ENCODE results near the gene GDPD3.
"Not testable (repeated sequence)": the region's sequence is repeated elsewhere in the genome, so short reads cannot be mapped to it uniquely, and the experiment has no call there.

Gene GDPD3

DNA sequence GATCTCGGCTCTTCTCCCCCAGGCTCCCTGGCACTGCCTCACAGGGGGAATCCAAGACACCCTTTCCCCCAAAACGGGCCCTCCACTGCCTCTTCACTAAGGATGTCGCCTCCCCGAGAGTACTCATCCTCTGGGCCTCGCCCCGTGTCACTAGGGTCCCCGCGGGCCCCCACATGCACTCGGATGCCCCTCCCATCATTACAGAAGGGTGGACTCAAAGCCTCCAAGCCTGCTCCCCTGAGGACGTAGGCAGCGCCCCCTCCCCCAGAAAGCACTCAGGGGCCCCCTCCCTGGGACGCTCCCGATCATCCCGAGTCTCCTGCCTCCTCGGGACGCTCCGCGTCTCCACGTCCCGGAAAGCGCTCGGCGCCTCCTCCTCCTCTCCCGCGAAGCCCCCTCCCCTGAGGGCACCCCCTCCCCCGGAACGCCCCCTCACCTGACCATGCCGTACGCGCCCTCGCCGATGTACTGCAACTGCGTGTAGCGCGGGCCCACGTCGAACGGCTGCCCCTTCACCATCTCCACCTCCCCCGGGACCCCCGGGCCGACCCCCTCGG is 9.3 kb upstream of the GDPD3 start:
- no peak for DNase-seq

DNA sequence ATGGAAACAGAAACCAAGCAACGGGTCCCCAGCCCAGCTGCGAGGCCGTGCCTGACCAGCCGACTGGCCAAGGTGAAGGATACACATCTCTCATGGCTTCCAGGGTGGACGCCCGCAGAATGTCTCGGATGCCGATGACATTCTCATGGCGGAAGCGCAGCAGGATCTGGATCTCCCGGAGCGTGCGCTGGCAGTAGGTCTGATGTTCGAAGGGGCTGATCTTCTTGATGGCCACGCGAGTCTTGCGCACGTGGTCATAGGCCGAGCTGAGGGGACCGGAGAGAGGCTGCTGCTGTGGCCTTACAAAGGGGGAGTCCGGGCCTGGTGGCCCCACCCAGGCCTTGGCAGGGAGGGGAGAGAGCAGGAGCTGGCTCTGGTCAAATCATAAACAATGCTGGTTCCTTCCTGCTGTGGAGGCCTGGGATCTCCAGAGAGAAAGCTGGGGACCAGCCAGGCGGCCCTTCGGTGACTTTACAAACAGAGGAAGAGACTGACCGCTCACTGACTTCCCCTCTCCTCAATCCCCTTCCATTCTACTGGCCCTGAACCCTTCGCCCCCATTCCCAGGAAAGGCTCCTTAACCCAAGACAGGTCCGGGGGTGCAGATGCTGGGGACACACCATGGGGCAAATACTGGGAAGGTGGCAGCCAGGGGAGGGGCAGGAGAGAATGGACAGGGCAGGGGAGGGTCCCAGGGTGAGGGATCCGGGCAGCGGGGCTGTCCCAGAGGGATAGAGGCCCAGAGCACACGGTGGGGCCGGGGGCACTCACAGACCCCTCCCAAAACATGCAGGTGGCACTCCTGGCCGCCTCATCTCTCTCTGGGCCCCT is 8.6 kb upstream of the GDPD3 start:
- DNase-seq, result no peak

DNA sequence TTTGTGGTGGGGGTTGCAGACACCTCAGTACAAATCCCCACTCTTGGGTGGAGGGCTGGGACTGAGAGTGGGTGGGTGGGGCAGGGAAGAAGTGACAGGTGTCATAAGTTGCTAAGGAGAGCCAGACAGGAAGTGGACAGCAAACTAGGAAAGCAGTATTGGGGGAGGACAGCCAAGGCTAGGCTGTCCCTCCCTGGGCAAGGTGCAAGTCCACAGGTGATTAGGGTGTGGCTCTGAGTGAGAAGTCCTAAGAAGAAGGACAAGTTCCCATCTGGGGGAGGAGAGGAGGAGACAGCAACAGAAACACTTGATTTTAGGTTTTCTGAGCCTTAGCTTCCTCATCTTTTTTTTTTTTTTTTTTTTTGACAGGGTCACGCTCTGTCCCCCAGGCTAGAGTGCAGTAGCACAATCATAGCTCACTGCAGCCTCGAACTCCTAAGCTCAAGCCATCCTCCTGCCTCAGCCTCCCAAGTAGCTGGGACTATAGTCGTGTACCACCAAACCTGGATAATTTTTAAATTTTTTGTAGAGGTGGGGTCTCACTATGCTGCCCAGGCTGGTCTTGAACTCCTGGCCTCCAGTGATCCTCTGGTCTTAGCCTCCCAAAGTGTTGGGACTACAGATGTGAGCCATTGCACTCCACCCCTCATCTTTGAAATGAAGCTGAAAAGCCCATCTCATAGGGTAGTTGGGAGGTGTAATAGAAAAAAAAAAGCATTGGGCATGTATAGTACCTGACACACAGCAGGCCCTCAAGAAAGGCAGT is 7.2 kb upstream of the GDPD3 start:
- DNase-seq, result no peak

DNA sequence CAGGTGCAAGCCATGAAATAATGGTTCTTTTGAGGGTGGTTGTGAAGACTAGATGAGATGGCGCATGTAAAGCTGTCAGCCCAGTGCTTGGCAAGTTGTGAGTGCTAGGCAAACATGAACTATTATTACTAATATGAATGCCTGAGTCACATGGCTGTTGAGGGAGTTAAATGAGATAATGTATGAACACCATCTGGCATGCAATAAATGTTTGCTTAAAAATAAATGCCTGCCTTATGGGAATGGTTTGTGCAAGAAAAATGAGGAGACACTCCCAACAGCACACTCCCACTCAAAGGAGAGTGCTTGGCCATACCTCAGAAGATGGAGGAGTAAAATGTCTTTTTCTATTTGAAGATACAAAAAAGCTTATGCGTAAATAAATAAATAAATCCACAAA is 6.1 kb upstream of the GDPD3 start:
- DNase-seq, result no peak

- no peak for DNase-seq
Observed at GRCh38 chr16:30117768-30118167, 4.4 kb upstream of the GDPD3 start.

DNA sequence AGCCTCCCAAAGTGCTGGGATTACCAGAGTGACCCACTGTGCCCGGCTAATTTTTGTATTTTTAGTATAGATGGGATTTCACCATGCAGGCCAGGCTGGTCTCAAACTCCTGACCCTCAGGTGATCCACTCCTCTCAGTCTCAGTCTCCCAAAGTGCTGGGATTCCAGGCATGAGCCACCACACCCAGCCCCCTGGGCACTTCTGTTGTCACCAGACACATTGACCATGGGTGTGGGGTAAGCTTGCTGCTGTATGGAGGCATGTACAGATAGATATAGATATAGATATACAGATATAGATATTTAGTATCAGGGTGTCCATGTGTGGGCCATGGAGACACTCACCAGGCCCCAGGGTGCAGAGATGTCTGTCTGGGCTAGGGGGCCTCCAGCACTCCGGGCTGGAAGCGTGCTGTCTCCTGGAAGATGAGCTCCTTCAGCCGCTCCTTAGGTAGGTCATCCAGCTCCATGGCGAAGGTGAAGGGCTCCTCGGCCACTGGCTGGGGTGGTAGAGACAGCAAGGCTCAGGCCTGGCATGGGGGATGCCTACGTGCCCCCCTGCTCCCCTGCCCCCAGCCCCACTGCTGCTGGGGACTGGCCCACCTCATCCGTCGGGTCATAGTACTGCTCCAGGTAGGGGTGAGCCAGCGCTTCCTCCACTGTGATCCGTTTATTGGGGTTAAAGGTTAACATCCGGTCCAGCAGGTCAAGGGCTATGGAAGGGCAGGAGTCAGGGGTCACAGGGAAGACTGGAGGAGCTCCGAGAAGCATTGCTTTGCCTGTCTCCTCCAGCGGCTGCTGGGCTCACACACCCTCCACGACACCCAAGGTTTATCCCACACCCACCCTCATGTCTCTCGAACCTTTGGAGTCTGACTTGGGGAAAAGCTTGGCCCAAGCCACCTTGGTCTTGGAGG is 3.2 kb upstream of the GDPD3 start:
- no peak for DNase-seq

- no peak for DNase-seq
Observed at GRCh38 chr16:30115238-30115637, 1.9 kb upstream of the GDPD3 start.

- DNase-seq, result not testable (repeated sequence)
Observed at GRCh38 chr16:30114833-30115232, 1.5 kb upstream of the GDPD3 start.

DNA sequence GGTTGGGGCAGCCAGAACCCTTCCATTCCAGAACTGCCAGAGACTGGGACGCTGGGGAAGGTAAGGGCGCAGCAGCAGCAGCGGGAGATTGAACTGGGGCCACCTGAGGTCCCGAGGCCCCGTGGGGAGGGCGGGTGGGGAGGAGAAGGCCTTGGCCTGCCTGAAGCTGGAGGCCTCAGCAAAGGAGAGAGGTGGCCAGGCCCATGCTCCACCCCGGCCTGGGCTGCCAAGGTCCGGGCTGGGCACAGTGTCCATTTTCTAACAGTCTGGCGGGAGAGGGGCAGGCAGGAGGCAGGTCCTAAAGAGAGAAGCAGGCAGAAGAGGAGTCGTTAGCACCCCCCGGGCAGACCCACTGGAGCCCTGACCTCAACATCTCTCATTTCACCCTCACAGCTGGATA is 1.1 kb upstream of the GDPD3 start:
- DNase-seq, result no peak

DNA sequence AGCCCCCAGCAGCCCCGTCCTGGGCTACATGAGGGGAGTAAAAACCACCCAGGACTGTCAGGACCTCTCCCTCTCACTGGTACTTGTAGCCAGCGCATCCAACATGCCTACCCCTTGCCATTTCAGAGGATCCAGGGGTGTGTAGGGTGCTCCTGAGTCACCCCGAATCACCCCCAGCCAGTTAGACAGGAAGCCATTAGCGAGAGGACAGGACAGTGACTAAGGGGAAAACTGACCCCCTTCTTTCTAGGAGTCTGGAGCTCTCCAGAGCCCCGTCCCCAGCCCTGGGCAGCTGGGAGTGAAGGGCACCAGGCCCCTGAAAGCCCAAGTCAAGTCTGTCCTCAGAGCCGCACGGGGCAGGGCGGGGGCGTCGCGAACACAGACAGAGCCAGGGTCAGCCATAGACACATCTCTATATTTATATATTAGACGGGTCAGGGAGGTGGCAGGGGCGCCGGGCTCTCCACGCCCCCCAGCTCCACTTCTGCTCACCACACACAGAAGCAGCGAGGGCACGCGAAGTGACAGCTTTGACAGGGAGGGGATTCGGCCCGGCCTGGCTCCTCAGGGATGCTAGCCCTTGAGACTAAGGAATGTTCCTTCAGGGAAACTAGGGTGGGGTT is 485 bp upstream of the GDPD3 start:
- no peak for DNase-seq

DNA sequence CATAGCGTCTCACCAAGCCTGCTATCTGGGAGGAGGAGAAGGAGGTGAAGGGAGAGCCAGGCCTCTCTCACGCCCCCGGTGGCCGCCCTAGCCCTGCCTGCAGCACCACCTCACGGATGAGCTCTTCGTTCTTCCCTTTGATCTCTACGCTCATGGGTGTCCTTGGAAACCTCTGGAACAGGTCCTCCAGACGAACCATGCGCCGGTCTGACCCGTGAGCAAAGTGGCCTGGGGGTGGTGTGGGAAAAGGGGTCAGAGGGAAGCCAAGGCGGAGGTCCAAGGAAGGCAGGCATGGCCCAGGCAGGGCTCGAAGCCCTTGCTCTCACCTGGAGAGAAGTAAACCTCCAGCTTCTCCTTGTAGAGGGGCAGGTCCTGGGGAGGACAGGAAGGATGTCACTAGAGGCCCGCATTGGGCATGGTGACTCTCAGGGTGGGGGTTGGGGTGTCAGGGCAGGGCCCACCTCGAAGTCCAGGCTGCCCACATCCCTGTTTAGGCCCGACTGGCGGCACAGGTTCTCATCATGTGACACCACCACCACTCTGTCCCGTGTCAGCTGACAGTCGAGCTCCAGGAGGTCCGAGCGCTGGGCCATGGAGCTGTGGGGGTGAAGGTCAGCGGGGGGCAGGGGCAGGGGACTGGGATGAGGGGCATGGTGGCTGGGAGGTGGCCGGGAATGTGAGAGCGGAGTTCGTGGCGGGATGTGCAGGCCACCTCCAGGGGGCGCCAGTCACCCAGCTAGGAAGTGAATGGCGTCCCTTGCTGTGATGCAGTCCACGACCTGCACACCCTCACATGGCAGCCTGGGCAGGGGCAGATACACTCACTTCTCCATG is 923 bp downstream of the GDPD3 start:
- no peak for DNase-seq

DNA sequence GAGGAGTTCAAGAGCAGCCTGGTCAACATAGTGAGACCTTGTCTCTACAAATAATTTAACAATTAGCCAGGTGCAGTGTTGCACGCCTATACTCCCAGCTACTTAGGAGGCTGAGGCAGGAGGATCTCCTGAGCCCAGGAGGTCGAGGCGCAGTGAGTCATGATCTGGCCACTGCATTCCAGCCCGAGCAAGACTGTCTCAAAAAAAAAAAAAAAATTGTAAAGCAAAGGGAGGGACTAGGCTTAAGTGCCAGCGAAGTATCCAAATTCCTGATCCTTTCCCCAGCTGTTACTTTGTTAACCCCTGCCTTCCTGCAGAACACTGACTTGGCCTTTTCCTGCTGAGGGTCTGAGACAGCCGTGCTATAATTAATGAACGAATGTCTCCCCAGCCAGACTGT is 2.7 kb downstream of the GDPD3 start:
- no peak for DNase-seq

DNA sequence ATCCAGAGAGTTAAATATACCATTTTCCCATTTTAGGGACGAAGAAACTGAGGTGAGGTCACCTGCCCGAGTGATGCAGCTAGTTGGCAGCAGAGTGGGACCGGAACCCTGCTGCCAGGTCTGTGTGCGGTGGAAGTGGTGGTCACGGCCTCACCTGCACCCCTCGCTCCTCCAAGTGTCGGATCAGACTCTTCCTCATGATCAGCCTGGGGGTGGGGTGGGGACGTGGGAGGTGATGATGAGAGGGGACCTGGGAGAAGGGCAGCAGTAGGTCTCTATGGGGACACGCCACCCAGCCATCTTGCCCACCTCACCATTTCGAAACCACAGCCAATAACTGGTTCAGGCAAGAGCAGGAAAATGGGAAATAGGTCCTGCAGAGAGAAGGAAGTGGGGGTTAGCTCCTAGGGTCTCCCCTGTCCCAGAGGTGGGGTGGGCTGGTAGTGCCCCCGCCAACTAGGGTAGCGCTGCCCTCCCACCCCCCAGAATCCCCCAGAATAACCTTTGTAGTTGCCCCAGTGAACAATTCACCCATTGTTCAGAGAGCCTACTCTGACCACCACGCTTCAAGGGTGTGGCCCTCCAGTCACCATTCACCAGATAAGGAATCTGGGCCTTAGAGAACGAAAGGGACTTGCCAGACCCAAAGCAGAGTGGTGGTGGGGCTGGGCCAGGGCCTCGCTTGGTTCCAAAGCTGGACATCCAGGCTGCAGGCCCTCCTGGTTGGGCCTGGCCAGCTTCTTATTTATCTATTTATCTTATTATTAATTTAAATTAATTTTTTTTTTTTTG is 5.1 kb downstream of the GDPD3 start:
- no peak for DNase-seq

DNA sequence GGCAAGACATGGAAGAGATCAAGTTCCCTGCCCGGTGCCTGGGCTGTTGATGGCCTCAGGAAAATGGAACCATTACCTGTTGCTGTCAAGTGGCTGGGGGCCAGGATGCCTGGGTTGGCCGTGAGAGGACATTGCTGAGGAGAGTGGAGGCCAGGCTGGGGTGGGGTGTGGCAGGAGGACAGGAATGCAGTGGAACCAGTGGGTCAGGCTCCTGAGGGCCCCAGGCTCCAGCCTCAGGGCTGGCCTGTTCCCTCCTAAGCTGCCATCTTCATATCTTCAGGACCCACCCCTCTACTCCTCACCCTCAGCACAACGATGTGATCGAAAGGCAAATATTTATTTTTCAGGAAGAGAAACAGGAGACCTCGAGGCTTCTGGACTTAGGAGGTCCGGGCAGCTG is 8.8 kb downstream of the GDPD3 start:
- no peak for DNase-seq

GRCh38 chr16:30104090-30104489 is 9.2 kb downstream of the GDPD3 start:
- no peak for DNase-seq

DNA sequence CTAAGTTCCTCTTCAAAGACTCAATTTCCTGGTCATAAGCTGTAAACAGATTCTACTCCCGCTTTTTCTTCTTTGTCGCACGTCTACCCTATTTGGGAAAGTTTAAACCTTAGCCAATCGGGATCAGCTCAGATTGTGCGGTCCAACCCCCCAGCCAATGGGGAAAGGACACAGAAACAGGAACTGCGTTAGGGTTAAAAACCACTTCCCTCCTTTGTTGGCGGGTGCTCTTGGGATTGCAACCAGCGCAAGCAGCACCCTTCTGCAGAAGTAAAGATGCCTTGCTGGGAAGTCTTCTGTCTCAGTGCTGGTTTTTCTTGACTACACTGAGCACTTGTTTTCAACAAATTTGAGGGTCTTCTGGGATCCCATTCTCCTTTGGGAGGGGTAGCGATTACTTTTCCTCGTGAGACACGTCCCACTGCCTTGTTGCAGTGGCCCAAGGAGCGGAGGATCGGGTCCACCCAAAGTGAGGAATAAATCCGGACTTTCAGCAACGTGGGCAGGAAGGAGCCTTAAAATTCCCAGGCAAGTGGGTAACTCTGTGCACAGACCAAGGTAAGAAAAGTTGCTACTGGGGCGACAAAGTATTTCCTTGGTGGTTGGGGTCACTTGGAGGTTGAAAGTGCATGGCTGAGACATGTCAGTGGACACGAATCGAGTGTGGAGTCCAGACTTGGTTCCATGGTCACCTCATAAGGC is 16.3 kb downstream of the GDPD3 start:
- DNase-seq, result no peak

GRCh38 chr16:30096105-30096861 is 17.1 kb downstream of the GDPD3 start, which contains the start of gene YPEL3:
Gene YPEL3, minus strand, starts transcription at chr16:30096213. Its CDS starts 731 bp downstream, at chr16:30095482.
- DNase-seq, result peak; percentile 67

- DNase-seq, result no peak
Observed at GRCh38 chr16:30095166-30096078, 17.9 kb downstream of the GDPD3 start.

Measured in DMS 273 treated with DMSO at 0.1 percent for 48 hours (cell line).